HG03521 (cell line): ENCODE results near the gene TMEM200C.

Experiments
- ATAC-seq: cut with Tn5 transposase; IDR thresholded peaks from one replicate; pipeline ENCODE4 v1.9.1; 2021; ENCODE audit warnings: mild to moderate bottlenecking, moderate library complexity; ENCODE audit not compliant: unreplicated experiment

The TMEM200C gene

GRCh38 chr18:5895299-5895875 is at the start of gene TMEM200C:
TSS of gene TMEM200C (minus strand) at chr18:5895522. CDS start at chr18:5892063, 3,459 bp downstream.
- ATAC-seq, result no peak

DNA sequence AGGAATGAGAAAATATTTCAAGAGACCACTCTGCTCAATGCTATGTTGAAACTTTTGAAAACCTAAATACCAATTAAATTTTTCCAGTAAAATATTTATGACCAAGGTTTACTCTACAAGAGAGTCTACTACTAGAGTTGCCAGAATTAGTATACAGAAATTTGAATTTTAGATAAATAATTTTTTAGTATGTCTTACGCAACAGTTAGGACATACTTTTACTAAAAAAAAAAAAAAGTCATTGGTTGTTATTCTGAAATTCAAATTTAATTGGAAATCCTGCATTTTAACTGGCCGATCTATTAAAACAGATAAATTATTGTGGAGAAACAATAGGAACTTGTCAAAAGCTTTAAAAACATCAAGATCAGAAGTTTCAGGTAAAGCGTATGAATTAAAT is 49.1 kb upstream of the TMEM200C start:
- no peak for ATAC-seq

DNA sequence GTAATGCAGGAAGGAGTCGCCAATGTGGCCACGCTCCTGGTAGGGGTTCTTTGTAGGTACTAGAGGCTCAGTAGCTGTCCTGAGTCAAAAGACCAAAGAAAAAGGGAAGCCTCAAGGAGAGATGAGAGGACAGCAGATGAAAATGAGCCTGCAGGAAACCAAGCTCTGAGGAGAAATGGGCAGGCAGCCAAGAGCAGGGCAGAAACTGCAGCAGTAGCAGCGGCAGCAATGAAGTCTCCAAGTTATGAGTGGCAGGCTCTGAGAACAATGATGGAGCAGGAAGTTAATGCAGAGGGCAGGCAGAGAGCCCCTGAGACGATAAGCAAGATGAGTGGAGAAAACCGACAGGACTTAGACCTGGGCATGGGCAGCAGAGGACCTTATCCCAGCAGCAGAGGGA is 48.2 kb upstream of the TMEM200C start:
- ATAC-seq, result no peak

- ATAC-seq, result no peak
Observed at GRCh38 chr18:5942591-5942990, 47.3 kb upstream of the TMEM200C start.

- ATAC-seq, result no peak
Observed at GRCh38 chr18:5941890-5942289, 46.6 kb upstream of the TMEM200C start.

DNA sequence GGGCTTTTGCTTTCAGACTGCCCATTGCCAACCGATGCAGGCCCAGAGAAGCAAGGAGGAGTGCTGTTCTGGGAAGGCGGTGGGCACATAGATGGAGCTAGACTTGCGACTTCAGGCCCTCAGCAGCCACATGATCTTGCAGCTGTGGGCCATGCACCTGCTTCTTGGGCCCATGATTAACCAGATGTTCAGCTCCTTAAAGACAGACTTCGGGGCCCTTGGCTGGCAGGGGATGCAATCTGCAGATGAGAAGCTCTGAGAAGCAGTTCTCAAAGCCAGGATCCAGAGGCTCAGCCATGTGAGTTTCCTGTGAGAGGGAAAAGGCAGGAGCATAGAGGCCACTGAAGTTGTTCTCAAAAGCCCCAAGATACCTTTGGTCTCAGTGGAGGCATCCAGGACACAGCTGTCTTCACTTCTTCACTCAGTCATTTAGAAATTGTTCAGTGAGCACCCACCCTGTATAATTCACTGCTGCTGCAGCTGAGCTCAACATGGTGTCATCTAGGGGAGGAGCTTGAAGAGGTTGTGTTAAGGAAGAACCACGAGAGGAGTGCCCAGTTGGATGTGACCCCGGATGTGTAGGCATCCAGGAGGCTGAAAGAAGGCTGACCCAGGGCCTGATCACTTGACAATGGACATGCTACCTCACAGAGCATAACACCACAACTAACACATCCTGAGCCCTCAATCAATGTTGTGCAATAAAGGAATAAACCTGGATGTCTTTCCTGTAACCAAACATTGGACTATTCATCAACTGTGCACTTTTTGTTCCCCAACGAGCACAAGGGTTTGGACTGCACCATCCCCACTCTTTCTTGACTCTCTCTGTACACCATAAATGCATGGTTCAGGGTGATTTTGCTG is 44.7 kb upstream of the TMEM200C start:
- ATAC-seq, result no peak

- no peak for ATAC-seq
Observed at GRCh38 chr18:5937795-5938194, 42.5 kb upstream of the TMEM200C start.

GRCh38 chr18:5937121-5937520 is 41.8 kb upstream of the TMEM200C start:
- ATAC-seq, result no peak

DNA sequence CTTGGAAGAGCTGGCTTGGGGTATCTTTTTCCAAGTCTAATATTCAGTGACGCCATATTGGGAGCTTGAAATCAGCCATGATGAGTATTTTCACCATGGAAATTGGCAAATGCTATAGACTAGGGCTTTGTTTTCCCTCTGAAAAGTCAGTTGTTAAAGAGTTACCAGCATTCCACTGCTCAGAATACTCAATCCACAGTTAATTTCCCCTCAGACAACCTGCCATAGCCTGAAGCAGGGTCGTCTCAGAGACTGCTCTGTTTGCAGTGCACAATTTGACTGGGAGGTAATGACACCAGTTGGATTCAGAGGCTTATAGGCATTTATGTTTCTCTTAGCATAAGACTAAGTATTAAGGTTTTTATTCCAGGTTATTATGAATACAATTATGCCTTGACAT is 35.5 kb upstream of the TMEM200C start:
- no peak for ATAC-seq

- no peak for ATAC-seq
Observed at GRCh38 chr18:5918205-5918858, 23.0 kb upstream of the TMEM200C start.

DNA sequence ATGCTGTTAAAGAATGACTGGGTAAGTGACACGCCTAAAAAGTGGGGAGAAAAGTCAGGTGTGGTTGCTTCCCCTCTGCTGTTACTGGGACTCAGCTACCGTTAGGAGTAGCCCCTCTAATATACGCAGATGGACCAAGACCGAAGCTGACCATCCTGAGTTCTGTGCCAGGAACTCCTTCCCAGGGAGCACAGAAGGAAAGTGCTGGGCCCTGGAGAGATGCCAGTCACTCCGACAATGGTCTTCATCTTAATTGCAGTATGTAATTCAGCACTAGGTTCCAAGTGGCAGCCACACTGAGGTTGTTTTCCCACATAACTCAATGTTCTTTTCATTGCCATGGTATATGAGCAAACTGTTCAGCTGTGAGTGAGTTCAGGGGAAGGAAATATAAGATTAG is 19.6 kb upstream of the TMEM200C start:
- ATAC-seq, result no peak

DNA sequence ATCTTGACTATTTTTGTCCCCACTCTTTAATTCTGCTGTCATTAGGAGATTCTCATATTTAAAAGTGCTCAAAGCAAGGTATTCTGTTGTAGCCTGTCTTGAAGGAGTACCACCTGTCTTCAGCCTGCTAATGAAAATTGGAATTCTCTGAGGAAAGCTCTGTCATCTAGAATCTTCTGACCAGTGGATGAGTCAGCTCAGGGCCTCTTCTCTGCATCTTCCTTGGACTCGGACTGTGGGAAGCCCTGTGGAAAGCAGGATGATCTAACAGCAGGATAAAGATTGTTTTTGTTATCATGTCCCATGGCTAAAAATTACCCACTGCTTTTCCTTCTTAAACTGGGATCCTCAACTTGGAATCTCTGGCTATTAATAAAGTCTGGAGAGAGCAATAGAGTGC is 18.7 kb upstream of the TMEM200C start:
- no peak for ATAC-seq

DNA sequence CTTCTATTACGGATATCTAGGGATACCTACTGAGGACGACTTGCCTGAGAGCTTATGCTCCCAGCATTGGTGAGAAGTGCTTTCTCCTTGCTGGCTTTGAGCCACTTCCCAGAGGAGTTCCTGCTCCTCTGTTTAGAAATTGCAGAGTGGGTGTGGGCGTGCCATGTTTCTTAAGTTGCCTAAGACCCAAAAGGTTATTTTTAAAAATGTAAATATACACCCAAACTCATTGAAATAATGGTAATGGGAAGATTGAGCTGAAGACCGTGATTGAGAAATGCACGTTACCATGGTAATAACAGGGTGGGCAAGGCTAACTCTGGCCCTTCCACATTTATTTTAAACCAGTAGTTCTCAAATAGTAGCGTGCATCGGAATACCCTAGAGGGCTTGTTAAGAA is 17.2 kb upstream of the TMEM200C start:
- no peak for ATAC-seq

- no peak for ATAC-seq
Observed at GRCh38 chr18:5909125-5909524, 13.8 kb upstream of the TMEM200C start.

DNA sequence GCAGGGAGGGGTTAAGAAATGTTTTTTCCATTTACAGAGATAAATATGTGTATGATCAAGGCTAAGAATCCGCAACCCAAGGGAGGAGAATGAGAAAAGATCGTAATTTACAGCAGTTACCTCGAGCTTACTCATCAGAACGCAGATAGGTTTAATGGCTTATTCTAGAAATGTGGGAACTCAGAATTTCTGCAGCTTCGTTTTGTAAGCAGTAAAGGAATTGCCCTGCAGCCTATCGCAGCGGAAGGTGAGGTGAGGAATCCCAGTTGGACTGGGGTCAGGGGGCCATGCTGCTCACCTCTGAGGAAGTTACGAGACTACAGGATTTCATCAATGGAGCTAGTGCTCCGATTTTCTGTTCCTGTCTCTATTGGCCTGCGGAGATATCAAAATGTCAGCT is 8.1 kb upstream of the TMEM200C start:
- ATAC-seq, result no peak

GRCh38 chr18:5900262-5900661 is 4.9 kb upstream of the TMEM200C start:
- no peak for ATAC-seq

DNA sequence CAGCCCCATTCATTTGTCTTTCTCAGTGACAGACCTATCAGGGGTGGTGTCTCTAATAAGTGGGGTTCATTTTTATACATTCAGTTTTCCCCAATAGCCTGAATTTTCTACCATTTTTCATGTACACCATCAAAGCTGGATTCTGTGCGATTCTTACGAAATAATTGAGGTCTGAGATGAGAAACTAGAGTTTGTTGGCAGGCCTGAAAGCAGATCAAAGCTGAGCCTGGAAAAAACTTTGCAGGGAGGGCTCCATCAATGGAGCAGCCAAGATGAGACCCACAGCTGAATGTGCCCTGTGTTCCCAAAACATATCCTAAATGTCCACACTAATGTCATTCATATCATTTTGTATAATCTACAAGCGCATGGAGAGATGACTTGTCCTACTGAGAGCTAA is 4.5 kb upstream of the TMEM200C start:
- no peak for ATAC-seq

- ATAC-seq, result no peak
Observed at GRCh38 chr18:5895876-5896740, 786 bp upstream of the TMEM200C start.

DNA sequence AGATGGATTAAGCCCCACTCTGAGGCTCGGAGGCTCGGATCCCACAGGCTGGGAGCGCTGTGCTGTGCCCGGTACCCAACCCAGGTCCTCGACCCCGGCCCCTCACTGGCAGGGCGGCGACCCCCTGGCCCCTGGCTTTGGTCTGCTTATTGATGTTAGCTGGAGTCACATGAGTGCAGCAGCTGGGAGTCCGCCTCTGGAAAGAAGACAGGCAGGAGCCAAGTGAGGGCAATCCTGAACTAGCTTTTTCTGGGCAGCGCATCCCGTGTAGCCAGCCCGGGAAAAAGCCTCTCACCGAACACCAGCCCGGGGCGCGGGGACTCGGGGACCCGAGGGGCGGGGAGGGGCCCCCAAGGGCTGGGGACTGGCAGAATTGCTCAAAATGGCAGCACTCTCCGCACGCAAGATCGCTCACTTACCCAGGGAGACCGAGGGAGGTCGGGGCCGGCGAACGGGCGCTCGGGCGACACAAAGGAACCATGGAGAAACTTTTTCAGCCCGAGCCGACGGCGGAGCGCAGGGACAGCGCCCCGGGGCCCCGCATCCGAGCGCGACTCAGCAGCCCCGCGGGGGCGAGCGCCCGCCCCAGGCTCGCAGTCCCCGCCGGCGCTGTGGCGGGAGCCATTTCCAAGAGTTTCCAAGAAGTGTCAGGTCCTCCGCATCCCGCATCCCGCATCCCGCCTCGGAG is 567 bp downstream of the TMEM200C start:
- ATAC-seq, result no peak

DNA sequence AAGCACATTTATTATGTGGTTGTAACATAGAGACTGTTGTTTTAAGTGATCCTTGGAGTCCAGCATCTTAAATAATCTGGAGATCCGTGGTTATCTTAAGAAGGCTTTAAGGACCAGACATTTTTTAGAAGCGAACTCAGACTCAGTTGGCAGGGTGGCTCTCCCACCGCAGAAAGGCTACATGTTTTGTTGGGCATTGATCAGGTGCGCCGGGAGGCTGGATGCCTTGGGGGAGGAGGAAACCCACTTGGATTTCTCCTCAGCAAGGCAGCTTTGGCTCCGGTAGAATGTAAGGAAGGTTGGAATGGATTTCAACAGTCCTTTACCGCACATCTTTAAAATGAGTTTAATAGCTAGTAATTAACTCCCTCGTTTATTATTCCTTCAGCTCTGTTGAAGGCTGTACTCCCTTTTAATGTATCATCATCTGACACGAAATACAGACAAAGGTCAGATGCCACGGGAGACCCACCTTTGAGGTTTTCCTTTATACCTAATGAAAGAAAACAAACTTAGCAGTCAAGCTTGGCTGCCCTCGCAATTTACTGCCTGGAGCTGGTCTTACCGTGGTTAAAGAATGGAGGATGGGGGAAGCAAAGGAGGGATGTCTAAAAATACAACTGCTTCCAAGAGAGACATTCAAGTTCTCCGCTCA is 1.2 kb downstream of the TMEM200C start:
- no peak for ATAC-seq
